KMS-11 (cell line): ENCODE results near the gene RBMS3.

Experiments used
- H2AFZ ChIP-seq: fragments of 200-600 bp; sonication (generic); 2 replicates; pipeline ENCODE4 v1.6.1; 2016; ENCODE audit warnings: antibody characterized with exemption, mixed run types, low read depth
- H3K27ac ChIP-seq: fragments of 200-600 bp; sonication (generic); 2 replicates; pipeline ENCODE4 v1.6.1; 2016; ENCODE audit warnings: mild to moderate bottlenecking, mixed run types
- H3K27me3 ChIP-seq: fragments of 200-600 bp; sonication (generic); 2 replicates; pipeline ENCODE4 v1.6.1; 2017; ENCODE audit warnings: mild to moderate bottlenecking, low read depth, mixed run types, moderate library complexity; ENCODE audit not compliant: insufficient read depth
- H3K36me3 ChIP-seq: fragments of 200-600 bp; sonication (generic); 2 replicates; pipeline ENCODE4 v1.6.1; 2017; ENCODE audit warnings: mild to moderate bottlenecking, mixed run types; ENCODE audit not compliant: insufficient read depth
- H3K4me1 ChIP-seq: fragments of 200-600 bp; sonication (generic); 2 replicates; pipeline ENCODE4 v1.6.1; 2016; ENCODE audit warnings: mild to moderate bottlenecking, low read depth, mixed run types; ENCODE audit not compliant: poor library complexity, severe bottlenecking
- H3K4me2 ChIP-seq: fragments of 200-600 bp; sonication (generic); 2 replicates; pipeline ENCODE4 v1.7.0; 2016; ENCODE audit warnings: mild to moderate bottlenecking, mixed run types
- H3K4me3 ChIP-seq: fragments of 200-600 bp; sonication (generic); IDR thresholded peaks from 2 replicates; pipeline ENCODE4 v1.6.1; 2017; ENCODE audit warnings: low read depth, low read length, mixed read lengths; ENCODE audit not compliant: insufficient read depth
- H3K79me2 ChIP-seq: fragments of 200-600 bp; sonication (generic); 2 replicates; pipeline ENCODE4 v1.6.1; 2016; ENCODE audit warnings: low read depth, mixed run types; ENCODE audit not compliant: insufficient read depth
- H3K9ac ChIP-seq: fragments of 200-600 bp; sonication (generic); 2 replicates; pipeline ENCODE4 v1.6.1; 2016; ENCODE audit warnings: mild to moderate bottlenecking, mixed run types
- H4K20me1 ChIP-seq: fragments of 200-600 bp; sonication (generic); 2 replicates; pipeline ENCODE4 v1.6.1; 2016; ENCODE audit warnings: mild to moderate bottlenecking, mixed run types; ENCODE audit not compliant: insufficient read depth
- CTCF ChIP-seq: fragments of 200-600 bp; sonication (generic); conservative IDR thresholded peaks from 2 replicates; pipeline ENCODE4 v1.6.1; 2017; ENCODE audit warnings: low read depth, mild to moderate bottlenecking, antibody characterized with exemption, low read length, moderate library complexity, mixed read lengths

The RBMS3 gene

GRCh38 chr3:29410220-29410619 lies 129.3 kb downstream of the RBMS3 start:
- Histone ChIP-seq H2AFZ (no peak overlapping the region), H3K36me3 (no peaks in the 10 kb centered on the region), H3K9ac (no peak overlapping the region), H3K4me3 (no peak overlapping the region), H3K79me2 (no peaks in the 10 kb centered on the region), H3K4me1 (no peaks in the 10 kb centered on the region), H3K27ac (no peak overlapping the region), H4K20me1 (no peaks in the 10 kb centered on the region), H3K27me3 (no peaks in the 10 kb centered on the region), H3K4me2 (no peak overlapping the region)
- no peak for TF ChIP-seq CTCF

DNA sequence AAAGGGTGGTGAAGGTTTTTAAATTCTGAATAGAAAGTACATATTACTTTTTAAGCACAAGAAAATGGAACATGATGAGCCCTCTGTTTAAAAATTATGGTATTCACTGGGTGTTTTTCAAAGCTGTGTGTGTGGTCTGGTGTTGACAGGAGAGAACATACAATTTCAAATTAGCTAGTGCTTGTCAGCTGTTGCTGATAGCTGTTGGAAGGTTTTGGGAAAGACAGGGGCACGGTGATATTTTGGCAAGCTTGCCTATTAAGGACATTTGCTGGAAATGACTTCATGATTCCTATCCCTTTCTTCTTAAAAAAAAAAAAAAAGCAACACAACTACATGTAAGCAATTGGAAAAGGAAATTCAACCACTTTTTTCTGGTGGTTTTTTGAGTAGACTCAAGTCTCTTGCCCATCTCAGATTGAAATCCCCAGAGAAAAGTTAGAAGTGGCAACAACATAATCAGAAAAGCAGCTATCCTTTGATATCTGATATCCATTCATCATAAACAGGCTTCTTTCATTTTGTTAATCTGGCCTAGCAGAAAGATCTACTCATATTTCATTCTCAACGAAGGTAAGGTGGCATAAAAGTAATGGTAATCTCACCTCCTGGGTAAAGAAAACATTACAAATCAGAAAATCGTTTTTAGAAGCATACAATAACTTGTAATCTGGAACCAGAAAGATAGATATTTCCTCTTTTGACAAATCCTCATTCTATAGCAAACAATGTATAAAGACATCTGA lies 130.0 kb downstream of the RBMS3 start:
- Histone ChIP-seq H3K36me3 (no peaks in the 10 kb centered on the region), H3K9ac (no peak overlapping the region), H3K4me1 (no peaks in the 10 kb centered on the region), H4K20me1 (no peaks in the 10 kb centered on the region), H3K4me3 (no peak overlapping the region), H3K27me3 (no peaks in the 10 kb centered on the region), H3K27ac (no peak overlapping the region), H3K79me2 (no peaks in the 10 kb centered on the region), H3K4me2 (no peak overlapping the region), H2AFZ (no peak overlapping the region)
- no peak for TF ChIP-seq CTCF

- H3K36me3 ChIP-seq: no peaks in the 10 kb centered on the region
- H4K20me1 ChIP-seq: no peaks in the 10 kb centered on the region
- H3K27me3 ChIP-seq: no peaks in the 10 kb centered on the region
- TF ChIP-seq CTCF: no peak
- no peak overlapping the region for H3K4me2 ChIP-seq
- H3K79me2 ChIP-seq: no peaks in the 10 kb centered on the region
- H3K4me3 ChIP-seq: no peak overlapping the region
- H3K9ac ChIP-seq: no peak overlapping the region
- no peaks in the 10 kb centered on the region for H3K4me1 ChIP-seq
- H2AFZ ChIP-seq: no peak overlapping the region
- no peak overlapping the region for H3K27ac ChIP-seq
Observed at GRCh38 chr3:29412110-29412509, 131.2 kb downstream of the RBMS3 start.

- no peak overlapping the region for H3K9ac ChIP-seq
- no peaks in the 10 kb centered on the region for H3K79me2 ChIP-seq
- H3K36me3 ChIP-seq: no peaks in the 10 kb centered on the region
- H3K4me1 ChIP-seq: no peaks in the 10 kb centered on the region
- no peaks in the 10 kb centered on the region for H4K20me1 ChIP-seq
- H3K4me2 ChIP-seq: no peak overlapping the region
- H3K27me3 ChIP-seq: no peaks in the 10 kb centered on the region
- H3K27ac ChIP-seq: no peak overlapping the region
- H2AFZ ChIP-seq: no peak overlapping the region
- no peak overlapping the region for H3K4me3 ChIP-seq
- TF ChIP-seq CTCF: no peak
Observed at GRCh38 chr3:29414468-29415224, 133.8 kb downstream of the RBMS3 start.
